IMR-90 (cell line): ENCODE data around the gene OR52N2. TPM values are rescaled to one million over a fixed set of nuclear protein-coding genes. Genes with fewer than 3 reads are reported as not detected.

Experiments used
- ATAC-seq: fragments of 200-7000 bp; cut with Tn5 transposase; 2 replicates; pipeline ENCODE4 v1.9.1; 2020; ENCODE audit warnings: low read depth, mild to moderate bottlenecking, moderate library complexity
- BruUV-seq: library from RNA; stranded (reverse); fragments of 400-500 nt; replicated peaks from 2 replicates; lab custom pipeline; 2021; lab: Mats Ljungman, UMichigan
- CTCF ChIA-PET: fragments of 300-600 bp; formaldehyde crosslinking; extraction: SDS; loops from one replicate; lab custom pipeline; 2021; ENCODE audit warnings: antibody characterized with exemption; lab: Yijun Ruan, JAX
- POLR2A ChIA-PET: fragments of 300-600 bp; sonication (Branson Sonifier 250); formaldehyde crosslinking; loops from one replicate; lab custom pipeline; 2022; ENCODE audit warnings: antibody characterized with exemption; ENCODE audit not compliant: unreplicated experiment; lab: Charles Lee
- DNase-seq: peaks from one replicate; pipeline ENCODE4 v3.0.0; 2013
- H2AFZ ChIP-seq: replicated peaks from 2 replicates; pipeline ENCODE3; 2013; ENCODE audit warnings: low read length, mild to moderate bottlenecking; ENCODE audit not compliant: poor library complexity
- H2AK5ac ChIP-seq: 2 replicates; pipeline ENCODE4 v1.6.1; 2013; ENCODE audit warnings: low read depth, low read length, inconsistent platforms
- H2AK9ac ChIP-seq: replicated peaks from 2 replicates; pipeline ENCODE3; 2013; ENCODE audit warnings: mild to moderate bottlenecking, low read depth, low read length, moderate library complexity; ENCODE audit not compliant: poor library complexity
- H2BK120ac ChIP-seq: 2 replicates; pipeline ENCODE4 v1.6.1; 2013; ENCODE audit warnings: low read depth, low read length, inconsistent platforms
- H2BK15ac ChIP-seq: 3 replicates; pipeline ENCODE4 v1.6.1; 2013; ENCODE audit warnings: low read depth, low read length, inconsistent platforms
- H2BK20ac ChIP-seq: 2 replicates; pipeline ENCODE4 v1.6.1; 2013; ENCODE audit warnings: low read depth, mild to moderate bottlenecking, inconsistent platforms, low read length, moderate library complexity
- H2BK5ac ChIP-seq: 2 replicates; pipeline ENCODE4 v1.6.1; 2013; ENCODE audit warnings: mild to moderate bottlenecking, low read depth, low read length, inconsistent platforms; ENCODE audit not compliant: poor library complexity, severe bottlenecking
- H3K14ac ChIP-seq: replicated peaks from 2 replicates; pipeline ENCODE4 v1.6.1; 2013; ENCODE audit warnings: low read depth, low read length, inconsistent platforms
- H3K18ac ChIP-seq: 2 replicates; pipeline ENCODE4 v1.6.1; 2013; ENCODE audit warnings: low read depth, low read length, control low read depth
- H3K23ac ChIP-seq: 2 replicates; pipeline ENCODE4 v1.6.1; 2013; ENCODE audit warnings: low read depth, low read length, inconsistent platforms
- H3K27ac ChIP-seq: 2 replicates; pipeline ENCODE4 v1.5.1; 2013; ENCODE audit warnings: mild to moderate bottlenecking, control low read depth, low read length; ENCODE audit not compliant: insufficient read depth
- H3K27me3 ChIP-seq: 2 replicates; pipeline ENCODE4 v1.6.1; 2013; ENCODE audit warnings: low read length; ENCODE audit not compliant: control insufficient read depth, insufficient read depth
- H3K36me3 ChIP-seq: 2 replicates; pipeline ENCODE4 v1.6.1; 2013; ENCODE audit warnings: low read length, mixed read lengths; ENCODE audit not compliant: control insufficient read depth, insufficient read depth
- H3K4ac ChIP-seq: 2 replicates; pipeline ENCODE4 v1.6.1; 2013; ENCODE audit warnings: low read depth, low read length, inconsistent platforms
- H3K4me1 ChIP-seq: 2 replicates; pipeline ENCODE4 v1.6.1; 2013; ENCODE audit warnings: low read length, mixed read lengths; ENCODE audit not compliant: control insufficient read depth, insufficient read depth
- H3K4me2 ChIP-seq: 2 replicates; pipeline ENCODE4 v1.6.1; 2013; ENCODE audit warnings: low read depth, mild to moderate bottlenecking, control low read depth, low read length, moderate library complexity
- H3K4me3 ChIP-seq: 2 replicates; pipeline ENCODE4 v1.5.1; 2013; ENCODE audit warnings: low read depth, mild to moderate bottlenecking, control low read depth, low read length, moderate library complexity; ENCODE audit not compliant: insufficient read depth
- H3K56ac ChIP-seq: 2 replicates; pipeline ENCODE4 v1.6.1; 2013; ENCODE audit warnings: low read length, inconsistent platforms; ENCODE audit not compliant: insufficient read depth; ENCODE audit errors: extremely low read depth
- H3K79me1 ChIP-seq, 2 experiments: 2 replicates each; pipeline ENCODE4 v1.6.1; 2013; ENCODE audit warnings: low read length in 2 of 2, inconsistent platforms in 1 of 2, low read depth in 1 of 2
- H3K9ac ChIP-seq: 2 replicates; pipeline ENCODE4 v1.6.1; 2013; ENCODE audit warnings: low read depth, low read length, control low read depth
- H3K9me1 ChIP-seq: 2 replicates; pipeline ENCODE4 v1.6.1; 2013; ENCODE audit warnings: low read length, inconsistent platforms; ENCODE audit not compliant: insufficient read depth
- H3K9me3 ChIP-seq: 2 replicates; pipeline ENCODE4 v1.6.1; 2013; ENCODE audit warnings: low read length; ENCODE audit not compliant: control insufficient read depth, insufficient read depth
- H4K20me1 ChIP-seq: 2 replicates; pipeline ENCODE4 v1.6.1; 2013; ENCODE audit warnings: low read length, inconsistent platforms; ENCODE audit not compliant: insufficient read depth
- H4K5ac ChIP-seq: 2 replicates; pipeline ENCODE4 v1.6.1; 2013; ENCODE audit warnings: mild to moderate bottlenecking, low read depth, low read length, control low read depth
- H4K8ac ChIP-seq, 2 experiments: 2 replicates each; pipeline ENCODE4 v1.6.1; 2013; ENCODE audit warnings: low read depth in 2 of 2, low read length in 2 of 2, control low read depth in 1 of 2, inconsistent platforms in 1 of 2
- H4K91ac ChIP-seq: 2 replicates; pipeline ENCODE4 v1.6.1; 2013; ENCODE audit warnings: low read depth, low read length, inconsistent platforms; ENCODE audit not compliant: insufficient read depth
- BHLHE40 ChIP-seq: fragments of 150-350 bp; IDR thresholded peaks from 2 replicates; pipeline ENCODE4 v1.6.1; 2016; ENCODE audit warnings: mild to moderate bottlenecking, low read depth, low read length
- CEBPB ChIP-seq: IDR thresholded peaks from 2 replicates; pipeline ENCODE4 v1.6.1; 2012; ENCODE audit warnings: low read depth, low read length, improper control_type of control experiment
- CHD1 ChIP-seq: IDR thresholded peaks from 2 replicates; pipeline ENCODE4 v1.6.1; 2012; ENCODE audit warnings: low read depth, low read length, improper control_type of control experiment
- CTCF ChIP-seq: conservative IDR thresholded peaks from 2 replicates; pipeline ENCODE4 v1.5.1; 2012; ENCODE audit warnings: mild to moderate bottlenecking, low read depth, low read length, improper control_type of control experiment
- ELK1 ChIP-seq: fragments of 150-350 bp; IDR thresholded peaks from 2 replicates; pipeline ENCODE4 v1.6.1; 2016; ENCODE audit warnings: low read depth, mild to moderate bottlenecking, low read length, moderate library complexity, borderline replicate concordance
- FOS ChIP-seq: fragments of 150-350 bp; IDR thresholded peaks from 2 replicates; pipeline ENCODE4 v1.6.1; 2016; ENCODE audit warnings: low read depth, low read length
- MAFK ChIP-seq: IDR thresholded peaks from 2 replicates; pipeline ENCODE4 v1.6.1; 2012; ENCODE audit warnings: low read depth, low read length, improper control_type of control experiment
- MAZ ChIP-seq: IDR thresholded peaks from 2 replicates; pipeline ENCODE4 v1.6.1; 2012; ENCODE audit warnings: low read depth, mild to moderate bottlenecking, low read length, improper control_type of control experiment, moderate library complexity, borderline replicate concordance
- MXI1 ChIP-seq: IDR thresholded peaks from 2 replicates; pipeline ENCODE4 v1.6.1; 2012; ENCODE audit warnings: low read depth, mild to moderate bottlenecking, low read length, moderate library complexity, borderline replicate concordance
- NFE2L2 ChIP-seq: fragments of 150-350 bp; IDR thresholded peaks from 2 replicates; pipeline ENCODE4 v1.6.1; 2016; ENCODE audit warnings: low read depth, mild to moderate bottlenecking, low read length
- POLR2A ChIP-seq: IDR thresholded peaks from 2 replicates; pipeline ENCODE4 v1.6.1; 2012; ENCODE audit warnings: mild to moderate bottlenecking, low read depth, low read length
- RAD21 ChIP-seq: IDR thresholded peaks from 2 replicates; pipeline ENCODE4 v1.6.1; 2012; ENCODE audit warnings: low read length, improper control_type of control experiment
- RCOR1 ChIP-seq: IDR thresholded peaks from 2 replicates; pipeline ENCODE4 v1.6.1; 2012; ENCODE audit warnings: mild to moderate bottlenecking, low read length, improper control_type of control experiment; ENCODE audit not compliant: insufficient replicate concordance
- RFX5 ChIP-seq: IDR thresholded peaks from 2 replicates; pipeline ENCODE4 v1.8.0; 2012; ENCODE audit warnings: low read depth, mild to moderate bottlenecking, low read length, moderate library complexity
- SMC3 ChIP-seq: fragments of 150-350 bp; IDR thresholded peaks from 2 replicates; pipeline ENCODE4 v1.6.1; 2016; ENCODE audit warnings: low read depth, mild to moderate bottlenecking, antibody characterized with exemption, low read length, moderate library complexity
- USF2 ChIP-seq: fragments of 150-350 bp; IDR thresholded peaks from 2 replicates; pipeline ENCODE4 v1.6.1; 2017; ENCODE audit warnings: mild to moderate bottlenecking, antibody characterized with exemption, low read length, low read depth
- WGBS, 2 experiments: methylation state at CpG; one replicate each; pipeline versions ENCODE4 v1.1.5 to v1.1.7; 2013; ENCODE audit warnings: missing lambda C conversion rate in 2 of 2; ENCODE audit not compliant: insufficient read length in 1 of 2; ENCODE audit errors: extremely low coverage in 2 of 2; 5-methylcytosine and 5-hydroxymethylcytosine counted together
- dilution Hi-C: fragments of 300-500 bp; cut with HindIII; formaldehyde crosslinking; loops from one replicate; pipeline ENCODE4 v1.14.3; 2018; ENCODE audit warnings: low sequenced_read_pairs; ENCODE audit not compliant: unreplicated experiment
- in situ Hi-C: fragments of 300-500 bp; cut with MboI; formaldehyde crosslinking; loops from 3 replicates; pipeline ENCODE4 v1.14.3; 2019; ENCODE audit warnings: low sequenced_read_pairs, inconsistent platforms, mixed read lengths
- intact Hi-C: fragments of 100-400 bp; cut with micrococcal nuclease; formaldehyde crosslinking; loops from 2 replicates; pipeline ENCODE4 v1.10.0; 2022
- polyA plus RNA-seq, 3 experiments: library from polyadenylated mRNA; depleted of rRNA; stranded (reverse); fragments of >200 nt; gene quantifications; 2 replicates each; pipeline ENCODE4 v1.2.3, GENCODE V29; 2012; ENCODE audit warnings: low replicate concordance in 1 of 3
- total RNA-seq: library from RNA; depleted of rRNA; stranded (reverse); fragments of >200 nt; gene quantifications from 2 replicates; pipeline ENCODE4 v1.2.3, GENCODE V29; 2012

OR52N2 gene
- total and polyA plus RNA-seq, 2 of the 4 experiments (the other 2 are of a cell fraction) = not detected

- intact Hi-C loops = no loop called here
- no peak within 1 kb of the TSS for H4K91ac ChIP-seq
- no peak within 1 kb of the TSS for H2AFZ ChIP-seq
- ATAC-seq (no peak), DNase-seq (no peak)
- no peaks in the 10 kb centered on the region for H3K9me3 ChIP-seq
- WGBS, 2 experiments = no CpG with 5 or more reads among the region's 4 CpGs
- no peak within 1 kb of the TSS for H3K23ac ChIP-seq
- H3K4me3 ChIP-seq = no peak within 1 kb of the TSS
- no peak within 1 kb of the TSS for H3K14ac ChIP-seq
- H2BK120ac ChIP-seq = no peak within 1 kb of the TSS
- H3K79me1 ChIP-seq = no peaks in the 10 kb centered on the region
- H4K8ac ChIP-seq = no peak within 1 kb of the TSS
- H3K4me1 ChIP-seq = no peaks in the 10 kb centered on the region
- H3K4ac ChIP-seq = no peak within 1 kb of the TSS
- H2BK5ac ChIP-seq = no peak within 1 kb of the TSS
- dilution Hi-C loops = no loop called here
- H3K27me3 ChIP-seq = no peaks in the 10 kb centered on the region
- no peak within 1 kb of the TSS for H3K18ac ChIP-seq
- no peak within 1 kb of the TSS for H3K9ac ChIP-seq
- no peak within 1 kb of the TSS for H3K27ac ChIP-seq
- H3K36me3 ChIP-seq = no peaks in the 10 kb centered on the region
- BruUV-seq = no TSS peak
- ChIA-PET POLR2A (interaction anchor here (0.6 kb wide), 1 partner anchor 420 kb away, joined by 4 read pairs; no protein-coding TSS in a partner anchor), CTCF (interaction anchor here (0.7 kb wide), 1 partner anchor 12 kb away, joined by 3 read pairs; no protein-coding TSS in a partner anchor)
- no peak within 1 kb of the TSS for H2BK15ac ChIP-seq
- H4K5ac ChIP-seq = no peak within 1 kb of the TSS
- no peak within 1 kb of the TSS for H3K4me2 ChIP-seq
- in situ Hi-C loops = no loop called here
- TF ChIP-seq CTCF = no peak
- TF ChIP-seq RFX5 = no peak
- TF ChIP-seq MAZ = no peak
- no peak for TF ChIP-seq CEBPB
- no peak for TF ChIP-seq NFE2L2
- TF ChIP-seq BHLHE40 = no peak
- no peak for TF ChIP-seq RCOR1
- TF ChIP-seq CHD1 = no peak
- no peak for TF ChIP-seq FOS
- TF ChIP-seq USF2 = no peak
- TF ChIP-seq SMC3 = no peak
- TF ChIP-seq MXI1 = no peak
- TF ChIP-seq ELK1 = no peak
- TF ChIP-seq MAFK = no peak
- TF ChIP-seq RAD21 = no peak
- TF ChIP-seq POLR2A = no peak
- no peak within 1 kb of the TSS for H2BK20ac ChIP-seq
- H2AK5ac ChIP-seq = no peak within 1 kb of the TSS
- H3K9me1 ChIP-seq = no peaks in the 10 kb centered on the region
- no peaks in the 10 kb centered on the region for H4K20me1 ChIP-seq
- no peak within 1 kb of the TSS for H3K56ac ChIP-seq
- no peak within 1 kb of the TSS for H2AK9ac ChIP-seq
Observed at GRCh38 chr11:5783255-5783654, 25.5 kb upstream of the OR52N2 start, which contains the start of gene OR52N5. TSS of gene OR52N5 (minus strand) at chr11:5783355. CDS start at chr11:5778634, 4,721 bp downstream.
